Pancreas (tissue), 10 donors: ENCODE measurements around the gene EPHB2. TPM values are rescaled to one million over a fixed set of nuclear protein-coding genes. Genes with fewer than 3 reads are reported as not detected.

ENCODE experiments used
- ATAC-seq, 4 donors: fragments of 200-7000 bp; cut with Tn5 transposase; one replicate each; pipeline versions ENCODE4 v1.8.0 to v1.9.1; 2020; ENCODE audit warnings: mild to moderate bottlenecking in 4 of 4, moderate library complexity in 4 of 4
- DNase-seq, 6 donors: peaks; one replicate each; pipeline ENCODE4 v3.0.0-alpha.2; 2020
- FAIRE-seq: peaks from 2 replicates; lab custom pipeline; 2012; peaks lifted over from hg19 to GRCh38; lab: Jason Lieb, UNC
- H3K27ac ChIP-seq, 4 donors: fragments of 200-600 bp; sonication (generic); 1 replicate in 3 of 4; 2 replicates in 1 of 4; pipeline versions ENCODE4 v1.5.0 to v1.8.0; 2020
- H3K27me3 ChIP-seq, 4 donors: fragments of 200-600 bp; one replicate each; pipeline ENCODE4 v1.8.0; 2021
- H3K36me3 ChIP-seq, 3 donors: fragments of 200-600 bp; sonication (generic) in 1 of 3; one replicate each; pipeline versions ENCODE4 v1.5.0 to v1.8.0; 2020 to 2021
- H3K4me1 ChIP-seq, 3 donors: fragments of 200-600 bp; one replicate each; pipeline ENCODE4 v1.8.0; 2021
- H3K4me3 ChIP-seq, 4 donors: fragments of 200-600 bp; sonication (generic) in 2 of 4; one replicate each; pipeline versions ENCODE4 v1.5.0 to v1.8.0; 2020 to 2021
- H3K9me3 ChIP-seq, 4 donors: fragments of 200-600 bp; one replicate each; pipeline ENCODE4 v1.8.0; 2021
- CTCF ChIP-seq, 4 donors: fragments of 200-600 bp; sonication (generic) in 3 of 4; IDR thresholded peaks; one replicate each; pipeline versions ENCODE4 v1.5.0 to v1.8.0; 2021; ENCODE audit warnings: antibody characterized with exemption in 4 of 4
- WGBS, 2 donors: extraction: QIAGEN DNeasy Blood & Tissue Kit; methylation state at CpG; one replicate each; pipeline ENCODE4 v1.1.7; 2013; 5-methylcytosine and 5-hydroxymethylcytosine counted together
- intact Hi-C, 3 donors: fragments of 100-400 bp; cut with DNase I; formaldehyde crosslinking; loops; one replicate each; pipeline versions ENCODE4 v1.11.1 to v1.14.2; 2022
- polyA plus RNA-seq, 2 donors: library from polyadenylated mRNA; stranded (reverse); fragments of 200-250 nt; gene quantifications; one replicate each; pipeline ENCODE4 v1.2.3, GENCODE V29; 2013
- total RNA-seq, 6 donors: library from RNA; stranded (reverse); fragmentation: NEBNext Ultra II Directional in 4 of 6; extraction: Animal tissue kit (Norgen Biotek cat#: 25700) in 4 of 6; gene quantifications; one replicate each; pipeline versions ENCODE4 v1.2.1 to v1.2.4, GENCODE V29; 2021 to 2023
- donor health status: healthy with polysubstance abuse.
- donor health status: DM: no; HTN: no; CAD: no; lungs with moderate emphysema.
- donor health status: DM: no; HTN: no; CAD: no.
- donor health status: control.
- donor health status: control.
- donor health status: Bipolar disorder and iron deficiency.
- donor health status: DM: yes; HTN: yes; CAD: no.
- donor health status: DM: no; HTN: no; CAD: no.
- donor health status: DM: no; HTN: no; CAD: no.
- donor health status: DM: yes; HTN: yes; CAD: no.

The EPHB2 gene
- total and polyA plus RNA-seq, 8 donors: 1.3 to 10.0 (median 4.4) TPM

GRCh38 chr1:22921452-22922126 is 210.9 kb downstream of the EPHB2 start:
- Histone ChIP-seq H3K27me3 (no peaks in the 10 kb centered on the region), H3K4me3 (no peak overlapping the region), H3K36me3 (no peaks in the 10 kb centered on the region), H3K27ac (no peak overlapping the region), H3K9me3 (no peaks in the 10 kb centered on the region), H3K4me1 (no peaks in the 10 kb centered on the region)
- TF ChIP-seq CTCF (IDR thresholded peaks at IDR 0.05): no peak
- ATAC-seq (no peak), FAIRE-seq (no peak), DNase-seq (no peak)
- 80 to 84% methylated on average over 8 of the region's 8 CpGs for WGBS, 2 donors
- intact Hi-C loops: no loop called here

- TF ChIP-seq CTCF (IDR thresholded peaks at IDR 0.05): no peak
- H3K27ac ChIP-seq: no peak overlapping the region
- intact Hi-C loops: no loop called here
- DNase-seq (no peak), ATAC-seq (no peak), FAIRE-seq (no peak)
- no peaks in the 10 kb centered on the region for H3K36me3 ChIP-seq
- no peaks in the 10 kb centered on the region for H3K27me3 ChIP-seq
- WGBS, 2 donors: 92 to 93% methylated on average over 1 of the region's 1 CpG
- no peak overlapping the region for H3K4me3 ChIP-seq
- H3K9me3 ChIP-seq: no peaks in the 10 kb centered on the region
- no peaks in the 10 kb centered on the region for H3K4me1 ChIP-seq
Observed at GRCh38 chr1:22922640-22923039, 212.0 kb downstream of the EPHB2 start.

GRCh38 chr1:22925111-22925510 is 214.5 kb downstream of the EPHB2 start:
- Histone ChIP-seq H3K4me1 (no peaks in the 10 kb centered on the region), H3K27me3 (no peaks in the 10 kb centered on the region), H3K27ac (no peak overlapping the region), H3K9me3 (no peaks in the 10 kb centered on the region), H3K4me3 (no peak overlapping the region), H3K36me3 (no peaks in the 10 kb centered on the region)
- TF ChIP-seq CTCF (IDR thresholded peaks at IDR 0.05): no peak
- intact Hi-C loops: no loop called here
- FAIRE-seq (no peak), ATAC-seq (no peak), DNase-seq (peak in 1 of 6 donors; percentile 38)
- WGBS, 2 donors: 51 to 59% methylated on average over 9 of the region's 9 CpGs

- TF ChIP-seq CTCF (IDR thresholded peaks at IDR 0.05): peak in 3 of 4 donors; percentile 24 to 34 (median 28)
- intact Hi-C loops: no loop called here
- ATAC-seq (peak in 3 of 4 donors; percentile 80 to 81 (median 80)), DNase-seq (peak in 2 of 6 donors; percentile 36 to 63), FAIRE-seq (no peak)
- Histone ChIP-seq H3K27ac (no peak overlapping the region), H3K9me3 (no peaks in the 10 kb centered on the region), H3K4me3 (no peak overlapping the region), H3K27me3 (no peaks in the 10 kb centered on the region), H3K36me3 (no peaks in the 10 kb centered on the region), H3K4me1 (no peaks in the 10 kb centered on the region)
- 35 to 38% methylated on average over 11 of the region's 11 CpGs for WGBS, 2 donors
Observed at GRCh38 chr1:22930240-22930912, 219.7 kb downstream of the EPHB2 start.
